Measurements from ENCODE around the gene PARVA.

The PARVA gene

GRCh38 chr11:12485328-12485727 is 108.0 kb downstream of the PARVA start:
- peaks cover 4% of the 10 kb centered on the region for H3K36me3 Mint-ChIP-seq
- peaks cover 8% of the 10 kb centered on the region for H3K9me3 Mint-ChIP-seq
- H3K4me3 Mint-ChIP-seq = no peak overlapping the region
- H3K27me3 Mint-ChIP-seq = peaks cover 4% of the 10 kb centered on the region
- no peak overlapping the region for H3K27ac Mint-ChIP-seq
- no peaks in the 10 kb centered on the region for H3K4me1 Mint-ChIP-seq
- DNase-seq (ENCODE audit: low spot score in 2 of 2) = no peak
- ATAC-seq (ENCODE audit: low read depth) = no peak

GRCh38 chr11:12489246-12489772 is 111.9 kb downstream of the PARVA start:
- H3K27ac Mint-ChIP-seq = no peak overlapping the region
- H3K9me3 Mint-ChIP-seq = peaks cover 8% of the 10 kb centered on the region
- DNase-seq (ENCODE audit: low spot score in 2 of 2) (no peak), ATAC-seq (ENCODE audit: low read depth) (no peak)
- H3K36me3 Mint-ChIP-seq = peaks cover 4% of the 10 kb centered on the region
- H3K27me3 Mint-ChIP-seq = peaks cover 1% of the 10 kb centered on the region
- H3K4me1 Mint-ChIP-seq = no peaks in the 10 kb centered on the region
- no peak overlapping the region for H3K4me3 Mint-ChIP-seq

GRCh38 chr11:12494699-12495098 is 117.3 kb downstream of the PARVA start:
- H3K27me3 Mint-ChIP-seq = no peaks in the 10 kb centered on the region
- H3K4me3 Mint-ChIP-seq = no peak overlapping the region
- no peak for ATAC-seq (ENCODE audit: low read depth)
- no peaks in the 10 kb centered on the region for H3K36me3 Mint-ChIP-seq
- H3K9me3 Mint-ChIP-seq = no peaks in the 10 kb centered on the region
- H3K4me1 Mint-ChIP-seq = no peaks in the 10 kb centered on the region
- H3K27ac Mint-ChIP-seq = no peak overlapping the region
- no peak for DNase-seq (ENCODE audit: low spot score in 2 of 2)

- ATAC-seq (ENCODE audit: low read depth) (no peak), DNase-seq (ENCODE audit: low spot score in 2 of 2) (no peak)
- H3K27me3 Mint-ChIP-seq = no peaks in the 10 kb centered on the region
- H3K9me3 Mint-ChIP-seq = no peaks in the 10 kb centered on the region
- H3K27ac Mint-ChIP-seq = no peak overlapping the region
- no peaks in the 10 kb centered on the region for H3K36me3 Mint-ChIP-seq
- no peak overlapping the region for H3K4me3 Mint-ChIP-seq
- no peaks in the 10 kb centered on the region for H3K4me1 Mint-ChIP-seq
Observed at GRCh38 chr11:12496181-12497025, 119.0 kb downstream of the PARVA start.

GRCh38 chr11:12497431-12497830 is 120.1 kb downstream of the PARVA start:
- no peak overlapping the region for H3K4me3 Mint-ChIP-seq
- no peaks in the 10 kb centered on the region for H3K27me3 Mint-ChIP-seq
- ATAC-seq (ENCODE audit: low read depth) = no peak
- H3K36me3 Mint-ChIP-seq = no peaks in the 10 kb centered on the region
- no peak overlapping the region for H3K27ac Mint-ChIP-seq
- no peaks in the 10 kb centered on the region for H3K9me3 Mint-ChIP-seq
- H3K4me1 Mint-ChIP-seq = no peaks in the 10 kb centered on the region
- no peak for DNase-seq (ENCODE audit: low spot score in 2 of 2)

- Mint-ChIP-seq H3K36me3 (no peaks in the 10 kb centered on the region), H3K4me1 (no peaks in the 10 kb centered on the region), H3K9me3 (peaks cover 1% of the 10 kb centered on the region), H3K27ac (no peak overlapping the region), H3K4me3 (no peak overlapping the region), H3K27me3 (peaks cover 2% of the 10 kb centered on the region)
- ATAC-seq (ENCODE audit: low read depth) (no peak), DNase-seq (ENCODE audit: low spot score in 2 of 2) (no peak)
Observed at GRCh38 chr11:12499071-12499470, 121.7 kb downstream of the PARVA start.

- DNase-seq (ENCODE audit: low spot score in 2 of 2) = no peak
Observed at GRCh38 chr11:12502046-12502445, 124.7 kb downstream of the PARVA start.

GRCh38 chr11:12503039-12503484 is 125.7 kb downstream of the PARVA start:
- H3K4me3 Mint-ChIP-seq = no peak overlapping the region
- no peak for ATAC-seq (ENCODE audit: low read depth)
- H3K36me3 Mint-ChIP-seq = no peaks in the 10 kb centered on the region
- DNase-seq (ENCODE audit: low spot score in 2 of 2) = no peak
- peaks cover 2% of the 10 kb centered on the region for H3K27me3 Mint-ChIP-seq
- H3K4me1 Mint-ChIP-seq = no peaks in the 10 kb centered on the region
- no peak overlapping the region for H3K27ac Mint-ChIP-seq
- peaks cover 1% of the 10 kb centered on the region for H3K9me3 Mint-ChIP-seq

More at GRCh38 chr11:12502046-12502445, 124.7 kb downstream of the PARVA start:
- Mint-ChIP-seq H3K4me1 (no peaks in the 10 kb centered on the region), H3K27me3 (peaks cover 2% of the 10 kb centered on the region), H3K9me3 (peaks cover 1% of the 10 kb centered on the region), H3K36me3 (no peaks in the 10 kb centered on the region), H3K27ac (no peak overlapping the region), H3K4me3 (no peak overlapping the region)
- no peak for ATAC-seq (ENCODE audit: low read depth)

GRCh38 chr11:12503886-12504285 is 126.5 kb downstream of the PARVA start:
- no peaks in the 10 kb centered on the region for H3K36me3 Mint-ChIP-seq
- peaks cover 1% of the 10 kb centered on the region for H3K9me3 Mint-ChIP-seq
- H3K4me1 Mint-ChIP-seq = no peaks in the 10 kb centered on the region
- no peak for DNase-seq (ENCODE audit: low spot score in 2 of 2)
- H3K27ac Mint-ChIP-seq = no peak overlapping the region
- ATAC-seq (ENCODE audit: low read depth) = no peak
- H3K4me3 Mint-ChIP-seq = no peak overlapping the region
- H3K27me3 Mint-ChIP-seq = peaks cover 2% of the 10 kb centered on the region

- peaks cover 1% of the 10 kb centered on the region for H3K9me3 Mint-ChIP-seq
- peaks cover 2% of the 10 kb centered on the region for H3K27me3 Mint-ChIP-seq
- DNase-seq (ENCODE audit: low spot score in 2 of 2) (no peak), ATAC-seq (ENCODE audit: low read depth) (no peak)
- H3K27ac Mint-ChIP-seq = no peak overlapping the region
- no peaks in the 10 kb centered on the region for H3K4me1 Mint-ChIP-seq
- no peak overlapping the region for H3K4me3 Mint-ChIP-seq
- no peaks in the 10 kb centered on the region for H3K36me3 Mint-ChIP-seq
Observed at GRCh38 chr11:12505183-12505582, 127.8 kb downstream of the PARVA start.

- Mint-ChIP-seq H3K9me3 (peaks cover 1% of the 10 kb centered on the region), H3K36me3 (no peaks in the 10 kb centered on the region)
- ATAC-seq (ENCODE audit: low read depth) = no peak
Observed at GRCh38 chr11:12506404-12506921, 129.1 kb downstream of the PARVA start.

GRCh38 chr11:12507391-12507790 is 130.0 kb downstream of the PARVA start:
- peaks cover 1% of the 10 kb centered on the region for H3K9me3 Mint-ChIP-seq
- H3K27me3 Mint-ChIP-seq = peaks cover 2% of the 10 kb centered on the region
- no peak for ATAC-seq (ENCODE audit: low read depth)
- no peaks in the 10 kb centered on the region for H3K4me1 Mint-ChIP-seq
- no peak overlapping the region for H3K27ac Mint-ChIP-seq
- DNase-seq (ENCODE audit: low spot score in 2 of 2) = no peak
- no peaks in the 10 kb centered on the region for H3K36me3 Mint-ChIP-seq
- no peak overlapping the region for H3K4me3 Mint-ChIP-seq

More at GRCh38 chr11:12506404-12506921, 129.1 kb downstream of the PARVA start:
- Mint-ChIP-seq H3K27me3 (peaks cover 2% of the 10 kb centered on the region), H3K4me1 (no peaks in the 10 kb centered on the region), H3K4me3 (no peak overlapping the region), H3K27ac (no peak overlapping the region)
- no peak for DNase-seq (ENCODE audit: low spot score in 2 of 2)

GRCh38 chr11:12508151-12508751 is 130.9 kb downstream of the PARVA start:
- ATAC-seq (ENCODE audit: low read depth) (no peak), DNase-seq (ENCODE audit: low spot score in 2 of 2) (no peak)
- H3K9me3 Mint-ChIP-seq = no peaks in the 10 kb centered on the region
- no peaks in the 10 kb centered on the region for H3K4me1 Mint-ChIP-seq
- H3K36me3 Mint-ChIP-seq = no peaks in the 10 kb centered on the region
- no peak overlapping the region for H3K4me3 Mint-ChIP-seq
- H3K27ac Mint-ChIP-seq = no peak overlapping the region
- H3K27me3 Mint-ChIP-seq = no peaks in the 10 kb centered on the region

- Mint-ChIP-seq H3K9me3 (no peaks in the 10 kb centered on the region), H3K27ac (no peak overlapping the region), H3K36me3 (no peaks in the 10 kb centered on the region), H3K4me3 (no peak overlapping the region), H3K4me1 (no peaks in the 10 kb centered on the region), H3K27me3 (peaks cover 2% of the 10 kb centered on the region)
- DNase-seq (ENCODE audit: low spot score in 2 of 2) (no peak), ATAC-seq (ENCODE audit: low read depth) (no peak)
Observed at GRCh38 chr11:12509371-12509770, 132.0 kb downstream of the PARVA start.
